Activated gamma-delta T cell (primary cell): ENCODE measurements around the gene IPP.
A peak's percentile ranks its signal among the peaks of the same experiment; 100 is the strongest.
"Not testable (repeated sequence)": the region's sequence is repeated elsewhere in the genome, so short reads cannot be mapped to it uniquely, and the experiment has no call there.

Experiments used
- DNase-seq: peaks from one replicate; lab custom pipeline; 2025; lab: John Stamatoyannopoulos, UW
- total RNA-seq, 2 donors: gene quantifications; one replicate each; lab custom pipeline; 2026; lab: John Stamatoyannopoulos, UW

Gene IPP
- total RNA-seq: 18.3 to 18.8 reads per million in 2 donors

DNA sequence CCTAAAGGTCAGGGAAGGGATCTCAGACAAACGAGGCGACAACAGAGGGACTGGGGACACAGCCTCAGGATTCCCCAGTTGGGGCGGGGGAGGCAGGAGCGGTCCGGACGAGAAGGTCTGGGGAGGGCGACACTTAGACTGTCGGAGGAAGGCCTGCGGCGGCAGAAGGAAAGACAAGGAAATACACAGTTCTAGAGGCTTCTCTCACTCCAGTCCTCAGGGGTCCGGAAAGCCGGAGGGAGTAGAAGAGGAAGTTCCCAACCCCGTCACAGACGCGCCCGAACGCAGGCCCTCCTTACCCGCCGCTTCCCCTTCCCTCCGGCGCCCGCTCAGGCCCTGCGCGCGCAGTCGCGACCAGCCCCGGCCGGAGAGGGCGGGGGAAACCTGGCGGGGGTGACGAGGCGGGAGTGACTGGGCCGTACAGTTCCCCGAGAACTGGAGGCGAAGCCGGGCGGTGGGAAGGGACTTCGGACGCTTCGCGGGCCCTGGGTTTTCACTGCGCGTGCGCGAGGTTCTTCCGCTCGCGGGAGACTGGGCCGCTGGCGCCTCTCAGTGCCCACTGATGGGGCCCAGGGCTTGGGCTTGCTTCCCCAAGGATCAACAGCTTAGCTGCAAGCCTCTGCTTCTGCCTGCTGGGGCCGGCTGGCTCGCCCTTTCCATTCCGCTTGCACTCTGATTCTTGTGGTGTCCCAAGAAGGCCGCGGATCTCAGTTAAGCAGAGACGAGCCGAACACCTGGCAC, at the start of gene IPP:
IPP (minus strand) TSS at position 356 of the 741 bp plus-strand sequence. CDS start 4,242 bp downstream, outside the sequence.
- DNase-seq: peak; percentile 90

DNA sequence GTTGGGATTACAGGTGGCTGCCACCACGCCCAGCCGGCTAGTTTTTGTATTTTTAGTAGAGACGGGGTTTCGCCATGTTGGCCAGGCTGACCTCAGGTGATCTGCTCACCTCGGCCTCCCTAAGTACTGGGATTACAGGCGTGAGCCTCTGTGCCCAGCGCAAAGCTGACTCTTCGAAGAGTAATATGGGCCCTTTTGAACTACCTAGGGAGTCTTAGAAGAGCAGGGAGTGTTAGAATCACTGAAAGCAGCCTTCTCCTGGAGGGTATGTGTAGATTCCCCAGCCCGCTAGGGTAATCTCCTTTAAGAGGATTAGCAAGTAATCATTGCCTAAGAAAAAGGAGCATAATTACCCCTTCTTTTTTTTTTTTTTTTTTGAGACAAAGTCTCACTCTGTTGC, 46.5 kb upstream of the IPP start:
- DNase-seq: no peak

GRCh38 chr1:45796381-45796780, 45.9 kb upstream of the IPP start:
- no peak for DNase-seq

DNA sequence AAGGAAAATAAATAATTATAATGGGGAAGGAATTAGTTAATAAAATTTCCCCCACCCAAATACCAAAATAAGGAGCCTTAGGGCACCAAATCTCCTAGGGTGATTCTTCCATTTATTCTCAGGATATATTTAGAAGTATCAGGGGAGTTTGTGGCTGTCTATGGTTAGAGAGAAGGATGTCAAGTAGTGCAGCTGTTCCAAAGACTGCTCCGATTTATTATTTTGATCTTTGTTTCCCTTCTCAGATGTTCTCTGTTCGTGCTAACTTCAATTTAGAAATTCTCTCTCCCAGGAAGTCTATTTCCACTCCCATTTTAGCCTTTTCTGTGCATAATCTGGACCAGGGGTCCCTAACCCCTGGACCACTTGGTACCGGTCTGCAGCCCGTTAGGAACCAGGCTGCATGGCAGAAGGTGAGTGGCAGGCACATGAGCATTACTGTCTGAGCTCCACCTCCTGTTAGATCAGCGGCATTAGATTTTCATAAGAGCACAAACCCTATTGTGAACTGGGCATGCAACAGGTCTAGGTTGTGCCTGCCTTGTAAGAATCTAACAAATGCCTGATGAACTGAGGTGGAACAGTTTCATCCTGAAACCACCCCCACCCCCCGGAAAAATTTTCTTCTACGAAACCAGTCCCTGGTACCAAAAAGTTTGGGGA, 43.6 kb upstream of the IPP start:
- DNase-seq: no peak

DNA sequence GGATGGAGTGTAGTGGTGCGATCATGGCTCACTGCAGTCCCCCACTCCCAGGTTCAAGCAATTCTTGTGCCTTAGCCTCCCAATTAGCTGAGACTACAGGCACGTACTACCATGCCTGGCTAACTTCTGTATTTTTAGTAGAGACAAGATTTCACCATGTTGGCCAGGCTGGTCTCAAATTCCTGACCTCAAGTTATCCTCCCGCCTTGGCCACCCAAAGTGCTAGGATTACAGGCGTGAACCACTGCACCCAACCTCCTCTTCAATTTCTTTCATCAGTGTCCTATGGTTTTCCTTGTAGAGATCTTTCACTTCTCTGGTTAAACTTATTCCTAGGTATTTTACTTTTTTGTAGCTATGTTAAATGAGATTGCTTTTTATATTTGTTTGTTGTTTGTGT, 42.3 kb upstream of the IPP start:
- DNase-seq: no peak

DNA sequence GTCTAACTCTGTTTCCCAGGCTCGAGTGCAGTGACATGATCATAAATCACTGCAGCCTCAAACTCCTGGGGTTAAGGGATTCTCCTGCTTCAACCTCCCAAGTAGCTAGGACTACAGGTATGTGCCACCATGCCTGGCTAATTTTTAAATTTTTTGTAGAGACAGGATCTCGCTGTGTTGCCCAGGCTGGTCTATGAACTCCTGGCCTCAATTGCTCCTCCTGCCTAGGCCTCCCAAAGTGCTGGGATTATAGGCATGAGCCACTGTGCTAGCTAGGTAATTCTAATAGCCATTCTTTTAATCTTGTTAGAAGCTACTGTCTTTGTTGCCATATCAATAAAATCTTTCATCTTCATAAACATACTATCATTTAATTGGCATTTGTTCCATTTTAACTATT, 39.1 kb upstream of the IPP start:
- no peak for DNase-seq

GRCh38 chr1:45787905-45788304, 37.5 kb upstream of the IPP start:
- no peak for DNase-seq

GRCh38 chr1:45785583-45785982, 35.1 kb upstream of the IPP start:
- no peak for DNase-seq

DNA sequence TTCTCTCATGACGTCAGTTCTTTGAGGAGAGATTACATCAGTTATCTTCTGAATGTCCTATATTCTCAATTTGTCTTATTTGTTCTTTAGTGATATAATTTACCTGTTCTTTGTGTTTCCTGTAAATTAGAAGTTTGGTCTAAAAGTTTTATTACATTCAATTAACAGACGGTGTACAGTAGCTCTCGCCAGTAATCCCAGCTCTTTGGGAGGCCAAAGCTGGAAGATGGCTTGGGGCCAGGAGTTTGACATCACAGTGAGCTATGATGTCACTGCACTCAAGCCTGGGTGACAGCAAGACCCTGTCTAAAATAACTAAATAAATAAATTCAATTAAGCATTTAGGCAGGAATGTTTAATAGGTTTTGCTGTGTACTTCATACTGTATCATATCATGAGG, 25.3 kb upstream of the IPP start:
- no peak for DNase-seq

DNA sequence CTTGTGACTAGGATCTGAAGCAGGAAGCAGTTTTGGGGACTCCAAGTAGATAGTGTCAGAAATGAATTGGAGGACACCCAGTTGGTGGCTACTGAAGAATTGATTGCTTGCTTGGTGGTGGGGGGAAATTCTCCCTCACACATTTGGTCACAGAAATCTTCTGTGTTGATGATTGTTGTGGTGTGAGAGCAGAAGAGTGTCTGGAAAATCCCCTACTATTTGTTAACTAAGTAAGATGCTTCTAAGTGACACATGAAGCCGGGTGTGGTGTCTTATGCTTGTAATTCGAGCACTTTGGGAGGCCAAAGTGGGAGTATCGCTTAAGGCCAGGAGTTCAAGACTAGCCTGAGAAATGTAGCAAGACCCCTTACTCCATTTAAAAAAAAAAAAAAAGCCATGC, 22.5 kb upstream of the IPP start:
- no peak for DNase-seq

- no peak for DNase-seq
These were observed 18.9 kb upstream of the IPP start for GRCh38 chr1:45769261-45769932.

- DNase-seq: no peak
These were observed 16.6 kb upstream of the IPP start for GRCh38 chr1:45767035-45767434.

GRCh38 chr1:45765999-45766792, 15.7 kb upstream of the IPP start:
- no peak for DNase-seq

GRCh38 chr1:45762291-45762690, 11.8 kb upstream of the IPP start:
- DNase-seq: no peak

GRCh38 chr1:45755697-45756096, 5.2 kb upstream of the IPP start:
- no peak for DNase-seq

- DNase-seq: no peak
These were observed 3.0 kb upstream of the IPP start for GRCh38 chr1:45753248-45754037.

DNA sequence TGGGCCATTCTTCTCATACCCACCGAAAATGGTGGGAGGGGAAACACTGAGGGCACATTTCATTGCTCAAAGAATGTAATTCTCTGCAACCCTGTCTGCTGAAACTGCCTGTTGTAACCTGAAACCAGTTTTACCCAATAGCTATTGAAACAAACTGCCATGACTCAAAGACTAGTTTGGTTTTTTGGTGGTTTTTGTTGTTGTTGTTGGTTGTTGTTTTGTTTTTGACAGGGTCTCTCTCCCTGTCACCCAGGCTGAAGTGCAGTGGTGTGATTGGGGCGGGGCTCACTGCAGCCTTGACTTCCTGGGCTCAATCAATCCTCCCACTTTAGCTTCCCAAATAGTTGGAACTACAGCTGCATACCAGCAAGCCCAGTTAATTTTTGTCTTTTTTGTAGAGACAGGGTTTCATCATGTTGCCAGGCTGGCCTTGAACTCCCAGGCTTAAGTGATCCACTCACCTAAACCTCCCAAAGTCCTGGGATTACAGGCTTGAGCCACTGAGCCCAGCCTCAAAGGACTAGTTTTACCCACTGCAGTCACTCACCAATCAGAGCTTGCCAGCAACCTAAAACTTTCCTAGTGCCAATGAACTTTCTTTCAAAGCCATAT, 2.1 kb upstream of the IPP start:
- no peak for DNase-seq

DNA sequence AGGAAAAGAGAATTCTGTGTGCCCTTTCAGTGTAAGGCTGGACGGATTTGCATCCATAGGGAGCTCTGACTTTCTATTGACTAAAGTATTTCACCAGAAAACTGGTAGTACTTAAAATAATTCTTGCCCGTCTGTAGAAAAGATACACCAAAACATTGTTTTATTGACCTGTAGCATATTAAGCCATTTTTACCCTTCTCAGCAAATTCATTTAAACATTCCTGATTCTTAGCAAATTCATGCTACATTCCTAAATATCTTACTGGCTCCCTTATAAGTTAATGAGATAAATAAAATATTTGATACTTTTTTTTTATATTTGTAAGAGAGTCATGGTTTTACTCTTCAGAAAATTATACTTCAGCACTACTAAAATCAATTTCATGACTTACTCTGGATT, 1.6 kb upstream of the IPP start:
- DNase-seq: no peak

DNA sequence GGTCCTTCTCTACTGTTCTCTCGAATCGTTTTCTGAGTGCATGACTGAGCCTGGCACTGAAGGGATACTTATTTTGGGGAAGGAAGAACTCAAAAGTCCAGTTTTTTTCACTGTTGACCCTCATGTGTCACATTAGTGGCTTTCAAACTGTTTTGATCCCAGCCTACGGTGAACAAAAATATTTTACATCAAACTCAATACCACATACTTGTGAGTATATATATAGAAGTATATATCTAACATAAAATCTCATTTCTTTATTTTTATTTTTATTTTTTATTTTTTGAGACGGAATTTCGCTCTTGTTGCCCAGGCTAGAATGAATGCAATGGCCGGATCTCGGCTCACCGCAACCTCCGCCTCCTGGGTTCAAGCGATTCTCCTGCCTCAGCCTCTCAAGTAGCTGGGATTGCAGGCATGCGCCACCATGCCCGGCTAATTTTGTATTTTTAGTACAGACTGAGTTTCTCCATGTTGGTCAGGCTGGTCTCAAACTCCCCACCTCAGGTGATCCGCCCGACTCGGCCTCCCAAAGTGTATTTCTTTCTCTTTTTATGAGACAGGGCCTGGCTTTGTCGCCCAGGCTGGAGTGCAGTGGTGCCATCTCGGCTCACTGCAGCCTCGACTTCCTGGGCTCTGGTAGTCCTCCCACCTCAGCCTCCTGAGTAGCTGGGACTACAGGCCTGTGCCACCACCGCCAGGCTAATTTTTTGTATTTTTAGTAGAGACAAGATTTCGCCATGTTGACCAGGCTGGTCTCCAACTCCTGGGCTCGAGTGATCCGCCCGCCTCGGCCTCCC, 786 bp upstream of the IPP start:
- DNase-seq: not testable (repeated sequence)

GRCh38 chr1:45746922-45747321, 3.5 kb downstream of the IPP start:
- DNase-seq: no peak
